Activated T-helper 1 cell treated with anti-CD3 and anti-CD28 coated beads, Interleukin-2, amount 50 U/mL, for 16 hours (primary cell): ENCODE measurements around the gene METTL8.
"Not testable (repeated sequence)": the region's sequence is repeated elsewhere in the genome, so short reads cannot be mapped to it uniquely, and the experiment has no call there.

Source experiments
- DNase-seq, 2 donors: peaks; one replicate each; pipeline ENCODE4 v3.0.0-alpha.2; 2020; ENCODE audit warnings: low read depth in 1 of 2, low spot score in 1 of 2

Gene METTL8

DNA sequence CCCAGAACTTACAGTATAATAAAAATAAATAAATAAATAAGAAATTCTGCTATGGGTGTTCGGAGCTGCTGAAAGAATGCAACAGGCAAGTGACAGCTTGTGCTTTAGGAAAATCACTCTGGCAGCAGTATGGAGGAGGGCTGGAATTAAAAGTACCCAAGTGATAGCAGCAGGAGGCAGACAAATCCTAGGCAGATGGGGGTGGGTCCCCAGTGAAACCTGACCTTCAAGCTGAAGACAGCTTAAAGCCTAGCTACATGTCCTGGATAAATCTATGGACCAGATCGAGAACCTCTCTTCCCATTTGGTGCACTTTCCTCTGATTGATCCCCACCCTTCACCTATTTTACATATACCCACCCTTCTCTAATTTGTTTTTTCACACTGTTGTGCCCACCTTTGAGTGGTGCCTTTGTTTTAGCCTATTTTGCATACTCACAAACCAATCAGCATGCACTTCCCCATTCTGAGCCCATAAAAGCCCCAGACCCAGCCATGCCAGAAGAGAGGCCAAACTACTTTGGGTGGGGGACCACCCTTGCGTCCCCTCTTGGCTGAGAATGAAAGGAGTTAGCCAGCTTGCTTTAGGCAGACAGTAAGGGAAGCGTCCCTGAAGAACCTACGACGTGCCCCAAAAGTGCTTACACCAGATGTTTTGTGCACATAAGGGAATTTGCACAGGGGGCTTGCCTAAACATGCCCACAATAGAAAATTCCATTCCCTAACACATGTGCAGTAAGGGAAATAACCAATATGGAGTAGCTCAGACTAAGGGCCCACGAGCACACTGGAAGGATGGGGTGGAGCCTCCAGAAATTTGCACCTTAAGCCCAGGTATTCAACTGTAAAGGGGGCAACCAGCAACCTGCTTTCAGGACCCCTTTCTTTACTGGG lies 3.0 kb downstream of the METTL8 start:
- no peak for DNase-seq

DNA sequence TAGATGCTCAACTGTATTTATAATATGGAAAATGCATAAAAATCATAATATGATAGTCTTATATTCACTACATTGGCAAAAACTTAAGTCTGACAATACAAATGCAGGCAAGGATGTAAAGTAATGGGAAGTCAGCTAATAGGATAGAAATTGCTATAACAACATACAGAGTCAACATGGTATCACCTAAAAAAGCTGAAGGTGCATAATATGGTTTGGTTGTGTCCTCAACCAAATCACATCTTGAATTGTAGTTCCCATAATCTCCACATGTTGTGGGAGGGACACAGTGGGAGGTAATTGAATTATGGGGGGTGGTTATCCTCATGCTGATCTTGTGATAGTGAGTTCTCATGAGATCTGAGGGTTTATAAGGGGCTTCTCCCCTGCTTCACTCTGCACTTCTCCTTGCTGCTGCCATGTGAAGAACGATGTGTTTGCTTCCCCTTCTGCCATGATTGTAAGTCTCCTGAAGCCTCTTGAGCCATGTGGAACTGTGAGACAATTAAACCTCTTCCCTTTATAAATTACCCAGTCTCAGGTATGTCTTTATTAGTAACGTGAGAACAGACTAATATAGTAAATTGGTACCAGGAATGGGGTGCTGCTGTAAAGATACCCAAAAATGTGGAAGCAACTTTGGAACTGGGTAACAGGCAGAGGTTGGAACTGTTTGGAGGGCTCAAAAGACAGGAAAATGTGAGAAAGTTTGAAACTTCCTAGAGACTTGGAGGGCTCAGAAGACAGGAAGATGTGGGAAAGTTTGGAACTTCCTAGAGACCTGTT lies 10.9 kb downstream of the METTL8 start:
- not testable (repeated sequence) for DNase-seq

DNA sequence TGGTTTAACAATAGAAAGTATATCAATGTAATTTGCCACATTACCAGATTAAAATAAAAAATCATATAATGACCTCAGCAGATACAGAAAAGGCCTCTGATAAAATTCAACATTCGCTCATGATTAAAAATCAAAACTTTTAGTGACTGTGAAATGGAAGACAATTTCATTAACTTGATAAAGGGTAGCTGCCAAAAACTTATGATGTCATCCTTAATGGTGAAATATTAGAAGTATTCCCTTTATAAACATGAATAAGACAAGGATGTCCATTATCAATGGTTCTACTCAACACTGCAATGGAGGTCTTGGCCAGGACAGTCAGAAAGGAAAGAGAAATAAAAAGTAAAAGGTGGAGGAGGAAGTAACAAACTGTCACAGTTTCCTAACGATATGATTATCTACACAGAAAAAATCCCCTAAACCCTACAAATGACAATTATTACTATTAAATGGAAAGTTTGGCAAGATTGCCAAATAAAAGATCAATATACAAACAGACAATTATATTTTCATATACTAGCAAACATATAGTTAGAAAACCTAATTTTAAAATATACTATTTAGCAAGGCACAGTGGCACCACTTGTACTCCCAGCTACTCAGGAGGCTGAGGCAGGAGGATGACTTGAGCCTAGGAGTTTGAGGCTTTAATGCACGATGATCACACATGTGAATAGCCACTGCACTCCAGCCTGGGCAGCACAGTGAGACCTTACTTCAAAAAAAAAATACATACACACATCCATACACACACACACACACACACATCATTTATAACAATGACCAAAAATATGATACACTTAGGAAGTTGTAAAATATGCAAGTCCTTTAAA lies 12.8 kb downstream of the METTL8 start:
- no peak for DNase-seq

GRCh38 chr2:171419333-171419732 lies 14.5 kb downstream of the METTL8 start:
- DNase-seq, result no peak

DNA sequence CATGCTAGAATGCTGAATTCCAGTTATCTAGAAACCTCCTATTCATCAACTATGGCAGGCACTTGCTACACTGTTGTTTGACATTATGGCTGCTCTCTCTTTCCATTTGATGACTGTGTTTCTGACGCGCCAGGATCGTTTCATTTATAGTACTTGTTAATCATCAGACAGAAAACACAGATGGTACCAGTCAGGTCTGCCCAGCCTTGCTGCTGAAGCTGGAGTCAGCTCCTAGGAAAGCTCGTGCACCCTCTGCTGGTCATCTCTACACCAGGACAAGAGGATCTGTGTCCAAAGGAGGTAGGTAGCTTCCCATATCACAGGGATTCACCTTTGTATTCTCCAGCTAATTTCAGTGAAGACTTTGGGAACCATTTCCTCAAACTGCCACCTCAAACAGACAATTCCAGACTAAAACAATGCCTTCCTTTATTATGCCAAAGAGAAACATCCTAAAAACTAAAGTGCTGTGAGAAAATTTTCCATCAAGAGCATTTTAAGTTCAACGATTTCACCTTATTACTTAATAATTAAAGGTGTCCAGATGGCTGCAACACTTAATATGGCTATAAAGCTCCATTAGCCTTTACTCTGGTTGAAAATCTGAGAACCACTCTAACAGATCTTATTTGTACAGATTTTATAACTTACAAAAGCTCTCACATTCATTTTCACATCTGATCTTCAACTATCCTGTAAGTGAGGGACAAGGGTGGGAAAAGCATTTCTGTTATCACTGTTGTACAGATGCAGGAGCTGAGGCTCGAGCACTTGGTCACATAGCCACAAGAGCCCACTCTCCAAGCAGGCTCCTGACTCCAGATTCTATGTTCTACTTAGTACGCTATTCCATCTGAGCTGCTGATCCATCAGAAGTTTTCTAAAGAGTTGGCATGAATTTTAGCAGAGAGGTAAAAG lies 17.5 kb downstream of the METTL8 start:
- peak; percentile 51 to 65 for DNase-seq

- DNase-seq, result not testable (repeated sequence)
These were observed 19.1 kb downstream of the METTL8 start for GRCh38 chr2:171414645-171415044.

DNA sequence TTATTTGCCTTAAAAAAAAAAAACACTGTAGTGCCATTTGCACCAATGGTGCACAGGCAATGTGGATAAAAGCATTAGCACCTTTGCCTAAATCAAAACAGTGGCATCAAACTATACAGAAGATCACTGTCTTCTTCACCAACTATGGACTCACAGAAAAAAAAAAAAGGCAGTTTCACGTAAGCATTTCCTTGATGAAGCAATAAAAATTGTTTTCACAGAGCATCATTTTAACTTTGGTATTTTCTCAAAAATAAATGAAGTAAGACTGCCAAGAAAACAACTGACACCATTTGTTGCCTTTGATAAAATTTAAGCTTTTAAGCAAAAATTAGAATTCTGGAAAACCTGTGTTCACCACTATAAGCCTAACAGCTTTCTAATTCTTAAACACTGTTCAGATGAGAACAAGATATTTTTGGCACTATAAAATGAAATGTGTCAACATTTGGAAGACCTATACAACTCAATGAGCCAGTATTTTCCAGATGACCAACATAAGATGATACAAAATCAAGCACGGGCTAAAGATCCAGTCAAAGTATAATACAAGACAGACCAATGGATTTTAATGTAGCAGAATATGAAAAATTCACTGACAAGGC lies 21.1 kb downstream of the METTL8 start:
- DNase-seq, result no peak

GRCh38 chr2:171411791-171412483 lies 21.9 kb downstream of the METTL8 start:
- DNase-seq, result no peak

- DNase-seq, result no peak
These were observed 22.6 kb downstream of the METTL8 start for GRCh38 chr2:171411214-171411613.

DNA sequence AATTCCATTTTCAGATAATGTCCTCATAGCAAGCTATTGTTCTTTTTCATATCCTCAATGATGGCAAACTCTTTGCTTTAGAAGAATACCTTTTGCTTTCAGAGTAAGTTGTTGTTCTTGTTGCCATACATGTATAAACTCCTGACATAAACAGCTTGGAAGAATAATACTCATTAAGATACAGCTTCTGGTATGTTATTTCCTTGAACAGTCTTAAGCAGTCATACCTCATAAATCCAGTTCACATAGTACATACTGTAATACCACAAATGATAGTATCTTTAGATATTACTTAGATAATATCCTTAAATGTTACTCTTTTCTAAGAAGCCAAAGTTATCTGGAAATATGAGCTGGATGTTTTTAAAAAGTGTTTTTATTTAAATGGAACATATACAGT lies 23.2 kb downstream of the METTL8 start:
- DNase-seq, result no peak

- DNase-seq, result no peak
These were observed 23.7 kb downstream of the METTL8 start for GRCh38 chr2:171410101-171410500.

GRCh38 chr2:171409436-171409971 lies 24.3 kb downstream of the METTL8 start:
- no peak for DNase-seq

- no peak for DNase-seq
These were observed 26.1 kb downstream of the METTL8 start for GRCh38 chr2:171407676-171408044.

DNA sequence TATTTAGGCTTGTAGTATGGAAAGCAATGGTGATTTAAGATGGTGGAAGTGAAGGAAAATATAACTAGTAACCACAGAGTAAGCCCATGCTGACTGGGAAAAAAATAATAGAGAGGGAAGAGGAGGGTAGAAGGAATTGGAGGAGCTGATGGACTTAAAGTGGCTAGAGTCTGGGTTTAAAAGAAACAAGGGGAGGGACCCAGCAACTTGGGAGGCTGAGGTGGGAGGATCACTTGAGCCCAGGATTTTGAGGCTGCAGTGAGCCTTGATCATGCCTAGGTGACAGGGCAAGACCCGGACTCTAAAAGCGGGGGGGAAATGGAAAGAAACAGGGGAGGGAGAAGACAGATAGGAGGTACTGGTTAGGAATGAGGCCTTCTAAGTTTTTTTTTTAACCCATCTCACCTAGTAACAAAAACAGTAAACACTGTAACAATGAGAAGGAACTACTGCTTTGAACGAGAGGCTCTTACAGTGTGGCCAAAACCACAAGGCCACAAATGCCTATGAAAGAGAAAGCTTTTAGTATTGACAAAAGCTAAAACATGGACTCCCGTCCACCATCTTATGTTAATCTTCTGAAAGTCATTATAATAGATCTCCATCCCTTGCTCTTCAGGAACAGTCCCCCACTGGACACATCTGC lies 26.6 kb downstream of the METTL8 start:
- no peak for DNase-seq

DNA sequence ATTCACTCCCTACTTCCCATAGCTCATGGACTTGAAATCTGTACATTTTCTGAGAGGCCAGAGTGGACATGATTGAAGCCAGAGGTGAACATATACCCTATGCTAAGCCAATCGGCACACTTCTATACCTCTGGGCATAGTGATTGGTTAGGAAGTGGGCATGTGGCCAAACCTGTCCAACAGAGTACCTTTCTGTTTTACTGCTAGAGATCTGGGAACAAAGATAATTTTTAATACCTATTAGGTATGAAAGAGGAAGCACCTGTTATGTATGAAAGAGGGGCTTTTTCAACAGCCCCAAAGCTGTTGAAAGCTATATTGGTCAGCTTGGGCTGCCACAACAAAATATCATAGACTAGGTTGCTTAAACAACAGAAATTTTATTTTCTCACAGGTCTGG lies 27.7 kb downstream of the METTL8 start:
- DNase-seq, result no peak

DNA sequence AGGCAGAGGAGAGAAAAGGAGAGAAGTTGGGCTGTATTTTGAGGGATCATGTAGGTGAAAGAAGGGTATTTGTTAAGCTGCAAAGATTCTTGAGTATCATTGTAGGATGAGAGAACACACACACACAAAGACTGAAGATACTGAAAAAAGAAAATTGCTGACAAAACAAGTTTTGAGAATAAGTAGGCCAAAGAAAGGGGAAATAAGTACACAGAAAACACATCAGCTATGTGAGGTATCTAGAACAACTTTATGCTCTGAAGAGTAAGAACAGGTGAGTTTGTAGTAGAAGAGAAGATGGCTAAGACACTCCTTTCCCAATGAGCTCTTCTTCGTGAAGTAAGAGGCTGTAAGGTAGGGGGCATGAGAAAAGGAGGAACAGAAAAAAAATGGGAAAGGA lies 28.2 kb downstream of the METTL8 start:
- no peak for DNase-seq

DNA sequence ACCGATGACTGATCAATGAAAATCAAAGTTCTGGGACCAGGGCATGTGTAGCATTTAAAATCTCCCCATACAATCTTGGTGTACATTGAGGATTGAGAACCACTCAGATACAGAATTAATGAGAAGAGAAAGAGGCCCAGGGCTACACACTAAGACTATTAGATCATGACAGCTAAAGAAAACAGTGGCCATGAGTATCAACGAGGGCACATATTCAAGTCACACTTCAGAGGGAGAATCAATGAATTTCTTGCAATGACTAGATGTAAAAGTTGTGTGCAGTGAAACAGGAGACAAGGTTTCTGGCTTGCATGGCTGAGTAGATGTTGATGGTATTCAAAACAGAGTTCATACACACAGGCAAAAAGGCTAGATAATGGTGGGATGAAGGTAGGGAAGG lies 29.1 kb downstream of the METTL8 start:
- DNase-seq, result no peak

GRCh38 chr2:171404261-171404660 lies 29.5 kb downstream of the METTL8 start:
- no peak for DNase-seq
